NT2/D1 (cell line): ENCODE data around the gene EXOC3L2.

Source experiments
- SUZ12 ChIP-seq: IDR thresholded peaks from 2 replicates; pipeline ENCODE4 v1.6.1; 2011; ENCODE audit not compliant: insufficient read length, insufficient read depth; ENCODE audit errors: extremely low read depth
- ZNF274 ChIP-seq: IDR thresholded peaks from 2 replicates; pipeline ENCODE4 v1.6.1; 2011; ENCODE audit warnings: mild to moderate bottlenecking, low read depth, low read length

- no peak for TF ChIP-seq ZNF274
- no peak for TF ChIP-seq SUZ12
Observed at GRCh38 chr19:45180936-45181335, 64.3 kb downstream of the EXOC3L2 start.
